GM23338 (cell line): ENCODE measurements around the gene SCN7A. TPM values are rescaled to one million over a fixed set of nuclear protein-coding genes. Genes with fewer than 3 reads are reported as not detected.

Experiments used
- ATAC-seq: fragments of 200-7000 bp; cut with Tn5 transposase; 3 replicates; pipeline ENCODE4 v1.9.1; 2020
- DNase-seq: peaks from one replicate; pipeline ENCODE4 v3.0.0-alpha.2; 2015; ENCODE audit warnings: low spot score
- H2AFZ ChIP-seq: fragments of 200-600 bp; sonication (generic); 2 replicates; pipeline ENCODE4 v1.8.0; 2016; ENCODE audit warnings: antibody characterized with exemption, mild to moderate bottlenecking, moderate library complexity
- H3F3A ChIP-seq: fragments of 200-600 bp; sonication (generic); replicated peaks from 2 replicates; pipeline ENCODE4 v1.8.0; 2017; ENCODE audit warnings: antibody characterized with exemption, mixed run types, low read depth
- H3K27ac ChIP-seq: fragments of 200-600 bp; sonication (generic); 2 replicates; pipeline ENCODE4 v1.6.1; 2016; ENCODE audit warnings: low read depth
- H3K27me3 ChIP-seq: fragments of 200-600 bp; sonication (generic); 2 replicates; pipeline ENCODE4 v1.8.0; 2016; ENCODE audit warnings: mild to moderate bottlenecking, mixed run types, moderate library complexity; ENCODE audit not compliant: insufficient read depth
- H3K36me3 ChIP-seq: fragments of 200-600 bp; sonication (generic); 2 replicates; pipeline ENCODE4 v1.8.0; 2016; ENCODE audit warnings: mild to moderate bottlenecking; ENCODE audit not compliant: insufficient read depth
- H3K4me1 ChIP-seq: fragments of 200-600 bp; sonication (generic); 2 replicates; pipeline ENCODE4 v1.8.0; 2016; ENCODE audit warnings: mild to moderate bottlenecking, moderate library complexity; ENCODE audit not compliant: insufficient read depth
- H3K4me2 ChIP-seq: fragments of 200-600 bp; sonication (generic); 2 replicates; pipeline ENCODE4 v1.7.1; 2017; ENCODE audit warnings: mixed run types
- H3K4me3 ChIP-seq: fragments of 200-600 bp; sonication (generic); 2 replicates; pipeline ENCODE4 v1.6.1; 2016; ENCODE audit warnings: mixed run types
- H3K79me2 ChIP-seq: fragments of 200-600 bp; sonication (generic); replicated peaks from 2 replicates; pipeline ENCODE4 v1.8.0; 2017; ENCODE audit warnings: mild to moderate bottlenecking; ENCODE audit not compliant: insufficient read depth
- H3K9me2 ChIP-seq: fragments of 200-600 bp; sonication (generic); 2 replicates; pipeline ENCODE4 v1.8.0; 2017; ENCODE audit not compliant: insufficient read depth
- H4K20me1 ChIP-seq: fragments of 200-600 bp; sonication (generic); replicated peaks from 2 replicates; pipeline ENCODE4 v1.8.0; 2017; ENCODE audit warnings: mild to moderate bottlenecking; ENCODE audit not compliant: insufficient read depth
- H3K27ac Mint-ChIP-seq: 2 replicates; pipeline ENCODE4 v1.8.0; 2020; ENCODE audit warnings: inconsistent platforms, mild to moderate bottlenecking, moderate library complexity, mixed read lengths
- H3K27me3 Mint-ChIP-seq: 3 replicates; pipeline ENCODE4 v1.8.0; 2022; ENCODE audit warnings: low read depth, mild to moderate bottlenecking, moderate library complexity, mixed read lengths, inconsistent platforms; ENCODE audit not compliant: insufficient read depth, poor library complexity
- H3K36me3 Mint-ChIP-seq: 3 replicates; pipeline ENCODE4 v1.8.0; 2021; ENCODE audit warnings: low read depth, mild to moderate bottlenecking, inconsistent platforms, moderate library complexity, mixed read lengths
- H3K4me1 Mint-ChIP-seq: 3 replicates; pipeline ENCODE4 v1.8.0; 2020; ENCODE audit warnings: mild to moderate bottlenecking, inconsistent platforms, mixed read lengths
- H3K4me3 Mint-ChIP-seq: 3 replicates; pipeline ENCODE4 v1.8.0; 2021; ENCODE audit warnings: moderate library complexity, mild to moderate bottlenecking, inconsistent platforms, mixed read lengths
- H3K9me3 Mint-ChIP-seq: 3 replicates; pipeline ENCODE4 v1.8.0; 2020; ENCODE audit warnings: moderate library complexity, mild to moderate bottlenecking, inconsistent platforms, mixed read lengths
- CREB1 ChIP-seq: fragments of 250-450 bp; sonication (Bioruptor Pico); IDR thresholded peaks from 2 replicates; pipeline ENCODE4 v1.5.0; 2020; ENCODE audit warnings: low read depth, mild to moderate bottlenecking, moderate library complexity
- CTCF ChIP-seq, 2 experiments: fragments of 200-600 bp in 1 of 2; sonication (generic) in 1 of 2; conservative IDR thresholded peaks; 2 replicates each; pipeline versions ENCODE4 v1.5.1 to v1.6.1; 2016 to 2017; ENCODE audit warnings: antibody characterized with exemption in 2 of 2, low read depth in 2 of 2, mild to moderate bottlenecking in 2 of 2, moderate library complexity in 1 of 2
- ETS1 ChIP-seq: IDR thresholded peaks from 2 replicates; pipeline ENCODE4 v1.6.1; 2016; ENCODE audit warnings: antibody characterized with exemption
- EZH2 ChIP-seq: fragments of 200-600 bp; sonication (generic); IDR thresholded peaks from one replicate; pipeline ENCODE4 v1.8.0; 2017; ENCODE audit warnings: antibody characterized with exemption, mild to moderate bottlenecking, low read depth; ENCODE audit not compliant: unreplicated experiment
- EZH2phosphoT487 ChIP-seq: fragments of 200-600 bp; sonication (generic); IDR thresholded peaks from one replicate; pipeline ENCODE4 v1.8.1; 2018; ENCODE audit warnings: antibody characterized with exemption; ENCODE audit not compliant: unreplicated experiment
- JUNB ChIP-seq: IDR thresholded peaks from one replicate; pipeline ENCODE4 v1.6.1; 2016; ENCODE audit warnings: antibody characterized with exemption; ENCODE audit not compliant: unreplicated experiment
- NANOG ChIP-seq: IDR thresholded peaks from 2 replicates; pipeline ENCODE4 v1.6.1; 2016; ENCODE audit warnings: antibody characterized with exemption, borderline replicate concordance
- POLR2AphosphoS5 ChIP-seq: IDR thresholded peaks from 2 replicates; pipeline ENCODE4 v1.6.1; 2016; ENCODE audit warnings: antibody characterized with exemption, low read depth
- REST ChIP-seq: IDR thresholded peaks from one replicate; pipeline ENCODE4 v1.6.1; 2018; ENCODE audit warnings: antibody characterized with exemption; ENCODE audit not compliant: unreplicated experiment
- STAT1 ChIP-seq: IDR thresholded peaks from one replicate; pipeline ENCODE4 v1.6.1; 2016; ENCODE audit warnings: antibody characterized with exemption; ENCODE audit not compliant: unreplicated experiment
- ZNF114 ChIP-seq: fragments of 250-450 bp; sonication (Bioruptor Pico); IDR thresholded peaks from 2 replicates; pipeline ENCODE4 v1.5.0; 2020; ENCODE audit warnings: mild to moderate bottlenecking, moderate library complexity
- ZNF331 ChIP-seq: fragments of 250-450 bp; sonication (Bioruptor Pico); IDR thresholded peaks from 2 replicates; pipeline ENCODE4 v1.5.0; 2020; ENCODE audit warnings: low read depth, mild to moderate bottlenecking, moderate library complexity
- ZNF462 ChIP-seq: fragments of 250-450 bp; sonication (Bioruptor Pico); IDR thresholded peaks from 2 replicates; pipeline ENCODE4 v1.5.0; 2020; ENCODE audit warnings: mild to moderate bottlenecking, moderate library complexity
- polyA plus RNA-seq: library from polyadenylated mRNA; unstranded; fragments of >200 nt; fragmentation: Nextera tagmentation; extraction: Ambion mirVana; gene quantifications from 2 replicates; pipeline ENCODE4 v1.2.1, GENCODE V29; 2016
- total RNA-seq: library from RNA; depleted of rRNA; stranded (reverse); fragments of >200 nt; shearing (Covaris generic); gene quantifications from 2 replicates; pipeline ENCODE4 v1.2.3, GENCODE V29; 2014

Gene SCN7A
- total and polyA plus RNA-seq, 2 experiments from 2014 or later: 0.10 to 0.42 TPM

GRCh38 chr2:166364476-166365161, 129.4 kb downstream of the SCN7A start:
- Histone ChIP-seq H3K4me3 (no peak overlapping the region), H3K36me3 (no peaks in the 10 kb centered on the region), H3K9me2 (no peaks in the 10 kb centered on the region), H3K4me2 (no peak overlapping the region), H3K27me3 (no peaks in the 10 kb centered on the region), H3K27ac (no peak overlapping the region), H3K4me1 (peaks cover 4% of the 10 kb centered on the region; the same call in 1 of the 2 replicates), H3K79me2 (no peaks in the 10 kb centered on the region), H2AFZ (no peak overlapping the region), H4K20me1 (no peaks in the 10 kb centered on the region), H3F3A (no peaks in the 10 kb centered on the region)
- Mint-ChIP-seq H3K27me3 (no peaks in the 10 kb centered on the region), H3K36me3 (no peaks in the 10 kb centered on the region), H3K27ac (peak overlapping the region; percentile 15; the same call in 1 of the 2 replicates), H3K4me3 (no peak overlapping the region), H3K4me1 (peaks cover 9% of the 10 kb centered on the region), H3K9me3 (no peaks in the 10 kb centered on the region)
- DNase-seq (no peak), ATAC-seq (no peak)
- TF ChIP-seq NANOG: no peak
- no peak for TF ChIP-seq CTCF (conservative IDR thresholded peaks at IDR 0.05; ENCODE audit: low read depth in 2 of 2)
- no peak for TF ChIP-seq REST
- no peak for TF ChIP-seq ZNF331
- TF ChIP-seq EZH2: no peak
- TF ChIP-seq STAT1: no peak
- TF ChIP-seq ZNF114: no peak
- TF ChIP-seq JUNB: no peak
- no peak for TF ChIP-seq EZH2phosphoT487
- TF ChIP-seq ZNF462 (CRISPR knock-in tag): no peak
- TF ChIP-seq POLR2AphosphoS5: no peak
- TF ChIP-seq ETS1: no peak
- no peak for TF ChIP-seq CREB1 (CRISPR knock-in tag)
